Mesodermal cell (in vitro differentiated cells): ENCODE data around the gene CUL5.

Experiments used
- H3K27ac ChIP-seq: 2 replicates; pipeline ENCODE4 v1.7.0; 2013; ENCODE audit warnings: mild to moderate bottlenecking, low read depth, low read length, moderate library complexity; ENCODE audit not compliant: severe bottlenecking
- H3K36me3 ChIP-seq: 2 replicates; pipeline ENCODE4 v1.7.1; 2013; ENCODE audit warnings: mild to moderate bottlenecking, low read length, moderate library complexity; ENCODE audit not compliant: control insufficient read depth, insufficient read depth
- H3K4me1 ChIP-seq: one replicate; pipeline ENCODE4 v1.7.1; 2013; ENCODE audit warnings: mild to moderate bottlenecking, low read length; ENCODE audit not compliant: insufficient read depth, control insufficient read depth, poor library complexity, severe bottlenecking
- H3K4me3 ChIP-seq: 2 replicates; pipeline ENCODE4 v1.7.0; 2013; ENCODE audit warnings: low read length, control low read depth, mild to moderate bottlenecking; ENCODE audit not compliant: insufficient read depth, poor library complexity, severe bottlenecking; ENCODE audit errors: extremely low read depth
- H3K9me3 ChIP-seq: 2 replicates; pipeline ENCODE4 v1.7.1; 2013; ENCODE audit warnings: mild to moderate bottlenecking, low read length, moderate library complexity; ENCODE audit not compliant: control insufficient read depth
- WGBS, 2 experiments: methylation state at CpG; one replicate each; pipeline ENCODE4 v1.1.5; 2013; ENCODE audit warnings: missing lambda C conversion rate in 2 of 2; ENCODE audit not compliant: insufficient coverage in 2 of 2; 5-methylcytosine and 5-hydroxymethylcytosine counted together

The CUL5 gene

GRCh38 chr11:107998761-107999160 is 9.9 kb upstream of the CUL5 start:
- WGBS, 2 experiments: 100% methylated on average over 1 to 6 of the region's 6 CpGs
- Histone ChIP-seq H3K9me3 (no peaks in the 10 kb centered on the region), H3K4me1 (no peaks in the 10 kb centered on the region), H3K36me3 (no peaks in the 10 kb centered on the region), H3K4me3 (no peak overlapping the region), H3K27ac (no peak overlapping the region)

GRCh38 chr11:107999759-108000455 is 8.8 kb upstream of the CUL5 start:
- no peaks in the 10 kb centered on the region for H3K4me1 ChIP-seq
- H3K4me3 ChIP-seq: no peak overlapping the region
- WGBS, 2 experiments: 0 to 100% methylated on average over 1 to 2 of the region's 6 CpGs
- no peaks in the 10 kb centered on the region for H3K36me3 ChIP-seq
- H3K27ac ChIP-seq: no peak overlapping the region
- H3K9me3 ChIP-seq: no peaks in the 10 kb centered on the region

- Histone ChIP-seq H3K36me3 (no peaks in the 10 kb centered on the region), H3K27ac (no peak overlapping the region), H3K4me1 (no peaks in the 10 kb centered on the region), H3K4me3 (no peak overlapping the region), H3K9me3 (no peaks in the 10 kb centered on the region)
- WGBS, 2 experiments: 84 to 96% methylated on average over 3 of the region's 3 CpGs
Measured at GRCh38 chr11:108002476-108002875, 6.2 kb upstream of the CUL5 start.

GRCh38 chr11:108003623-108004022 is 5.1 kb upstream of the CUL5 start:
- Histone ChIP-seq H3K9me3 (no peaks in the 10 kb centered on the region), H3K4me3 (no peak overlapping the region)
- WGBS, 2 experiments: 92 to 96% methylated on average over 5 of the region's 5 CpGs

GRCh38 chr11:108007819-108008218 is 879 bp upstream of the CUL5 start:
- Histone ChIP-seq H3K27ac (no peak overlapping the region), H3K4me1 (no peaks in the 10 kb centered on the region), H3K36me3 (peaks cover 3% of the 10 kb centered on the region), H3K9me3 (no peaks in the 10 kb centered on the region), H3K4me3 (no peak overlapping the region)
- WGBS, 2 experiments: 94 to 96% methylated on average over 15 to 16 of the region's 18 CpGs

More at GRCh38 chr11:108003623-108004022, 5.1 kb upstream of the CUL5 start:
- no peaks in the 10 kb centered on the region for H3K36me3 ChIP-seq
- H3K4me1 ChIP-seq: no peaks in the 10 kb centered on the region
- no peak overlapping the region for H3K27ac ChIP-seq

GRCh38 chr11:108009497-108010370 is 1.0 kb downstream of the CUL5 start:
- peak overlapping the region; percentile 78 for H3K4me3 ChIP-seq

GRCh38 chr11:108012139-108012725 is 3.5 kb downstream of the CUL5 start:
- 100% methylated on average over 1 to 3 of the region's 5 CpGs for WGBS, 2 experiments
- Histone ChIP-seq H3K9me3 (no peaks in the 10 kb centered on the region), H3K4me3 (no peak overlapping the region), H3K27ac (no peak overlapping the region), H3K4me1 (no peaks in the 10 kb centered on the region), H3K36me3 (peaks cover 8% of the 10 kb centered on the region)

More at GRCh38 chr11:108009497-108010370, 1.0 kb downstream of the CUL5 start:
- peak overlapping the region; percentile 100 for H3K27ac ChIP-seq
- H3K36me3 ChIP-seq: peaks cover 8% of the 10 kb centered on the region
- no peaks in the 10 kb centered on the region for H3K4me1 ChIP-seq
- WGBS, 2 experiments: 1 to 2% methylated on average over 25 to 28 of the region's 31 CpGs
- H3K9me3 ChIP-seq: no peaks in the 10 kb centered on the region

GRCh38 chr11:108016647-108017046 is 7.9 kb downstream of the CUL5 start:
- Histone ChIP-seq H3K9me3 (no peaks in the 10 kb centered on the region), H3K4me1 (peaks cover 4% of the 10 kb centered on the region), H3K27ac (no peak overlapping the region), H3K4me3 (no peak overlapping the region), H3K36me3 (peaks cover 13% of the 10 kb centered on the region)

GRCh38 chr11:108018708-108019107 is 10.0 kb downstream of the CUL5 start:
- Histone ChIP-seq H3K36me3 (peaks cover 10% of the 10 kb centered on the region), H3K27ac (no peak overlapping the region), H3K4me3 (no peak overlapping the region), H3K9me3 (no peaks in the 10 kb centered on the region), H3K4me1 (peaks cover 4% of the 10 kb centered on the region)
- no CpG with 5 or more reads among the region's 2 CpGs for WGBS, 2 experiments

- no peak overlapping the region for H3K4me3 ChIP-seq
- 86 to 88% methylated on average over 3 of the region's 4 CpGs for WGBS, 2 experiments
- no peak overlapping the region for H3K27ac ChIP-seq
- no peaks in the 10 kb centered on the region for H3K9me3 ChIP-seq
- peaks cover 5% of the 10 kb centered on the region for H3K4me1 ChIP-seq
- peaks cover 8% of the 10 kb centered on the region for H3K36me3 ChIP-seq
Measured at GRCh38 chr11:108019870-108020540, 11.3 kb downstream of the CUL5 start.
